Measurements from ENCODE around the gene PRSS3.

DNA sequence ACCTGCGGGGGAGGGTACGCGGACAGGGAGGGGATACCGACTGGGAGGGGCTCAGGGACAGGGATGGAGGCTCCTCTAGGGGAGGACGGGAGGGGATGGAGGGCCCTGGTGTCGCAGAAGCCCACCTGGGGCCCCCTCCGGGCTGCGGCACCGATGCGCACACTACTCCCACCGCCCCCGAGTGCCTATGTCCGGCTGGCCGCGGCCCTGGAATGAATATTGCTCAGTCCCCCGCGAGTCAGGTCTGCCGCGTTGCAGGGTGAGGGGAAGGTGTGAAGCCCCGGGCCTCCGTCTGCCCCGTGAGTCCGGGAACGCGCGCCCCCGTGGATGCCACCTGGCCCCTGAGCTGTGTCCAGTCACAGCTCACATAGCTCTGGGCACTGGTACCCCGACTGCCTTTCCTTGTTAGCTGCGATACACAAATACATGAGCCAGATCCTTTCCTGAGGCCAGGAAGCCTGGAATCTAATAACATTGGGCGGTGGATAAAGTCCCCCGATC, 44.5 kb upstream of the PRSS3 start:
- TF ChIP-seq EZH2 (IDR thresholded peaks at IDR 0.05) (no peak), FOSL1 (IDR thresholded peaks at IDR 0.05; ENCODE audit: low read depth) (no peak)
